ENCODE measurements around the gene R3HDM1.

DNA sequence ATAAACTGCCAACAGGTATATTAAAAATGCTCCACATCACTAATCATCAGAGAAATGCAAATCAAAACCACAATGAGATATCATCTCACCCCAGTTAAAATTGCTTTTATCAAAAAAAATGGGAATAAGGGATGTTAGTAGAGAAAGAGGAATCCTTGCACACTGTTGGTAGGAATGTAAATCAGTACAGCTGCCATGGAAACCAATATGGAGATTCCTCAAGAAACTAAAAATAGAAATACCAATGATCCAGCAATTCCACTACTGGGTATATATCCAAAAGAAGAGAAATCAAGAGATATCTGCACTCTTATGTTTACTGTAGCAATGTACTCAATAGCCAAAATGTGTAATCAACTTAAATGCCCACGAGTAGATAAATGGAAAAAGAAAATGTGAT, 40.9 kb upstream of the R3HDM1 start:
- TF ChIP-seq CTCF (conservative IDR thresholded peaks at IDR 0.05 in 1 of 2, IDR thresholded peaks at IDR 0.05 in 1 of 2; ENCODE audit: extremely low read depth in 1 of 2, insufficient read depth in 1 of 2, low read depth in 1 of 2, low read length in 2 of 2) = no peak
- no peak for TF ChIP-seq EZH2 (IDR thresholded peaks at IDR 0.05; ENCODE audit: borderline replicate concordance, low read length)
